Activated CD4-positive, alpha-beta memory T cell treated with anti-CD3 and anti-CD28 coated beads for 36 hours (primary cell): ENCODE results near the gene RBM10. TPM values are rescaled to one million over a fixed set of nuclear protein-coding genes. Genes with fewer than 3 reads are reported as not detected.

ENCODE experiments used
- CTCF ChIA-PET: fragments of 350-600 bp; sonication (Branson Sonifier 250); formaldehyde crosslinking; loops from one replicate; lab custom pipeline; 2021; ENCODE audit warnings: antibody characterized with exemption, inconsistent platforms; lab: Charles Lee
- POLR2A ChIA-PET: fragments of 350-600 bp; sonication (Branson Sonifier 250); formaldehyde crosslinking; loops from one replicate; lab custom pipeline; 2021; ENCODE audit warnings: antibody characterized with exemption; lab: Charles Lee
- DNase-seq: peaks from one replicate; pipeline ENCODE4 v3.0.0-alpha.2; 2020
- H3K27ac Mint-ChIP-seq: one replicate; pipeline ENCODE4 v1.8.0; 2021; ENCODE audit warnings: mixed read lengths
- H3K27me3 Mint-ChIP-seq: one replicate; pipeline ENCODE4 v1.8.0; 2021; ENCODE audit warnings: mixed read lengths
- H3K36me3 Mint-ChIP-seq: one replicate; pipeline ENCODE4 v1.8.0; 2021; ENCODE audit warnings: mixed read lengths
- H3K4me1 Mint-ChIP-seq: one replicate; pipeline ENCODE4 v1.8.0; 2021; ENCODE audit warnings: low read depth, mixed read lengths
- H3K4me3 Mint-ChIP-seq: one replicate; pipeline ENCODE4 v1.8.0; 2021; ENCODE audit warnings: mild to moderate bottlenecking, mixed read lengths
- H3K9me3 Mint-ChIP-seq: one replicate; pipeline ENCODE4 v1.8.0; 2021; ENCODE audit warnings: mixed read lengths
- intact Hi-C: fragments of 100-400 bp; cut with micrococcal nuclease; formaldehyde crosslinking; loops from one replicate; pipeline ENCODE4 v1.15.1; 2023
- total RNA-seq, 2 experiments: library from RNA; stranded (reverse); gene quantifications; one replicate each; pipeline ENCODE4 v1.2.3, GENCODE V29; 2021

The RBM10 gene
- total RNA-seq, 2 experiments from 2014 or later = 61.0 to 62.3 TPM

- intact Hi-C loops = no loop called here
- H3K27me3 Mint-ChIP-seq = no peaks in the 10 kb centered on the region
- ChIA-PET POLR2A (interaction anchor here (1.3 kb wide), 1 partner anchor 11 kb away, joined by 4 read pairs; no protein-coding TSS in a partner anchor), CTCF (no interaction called here)
- no peak overlapping the region for H3K4me3 Mint-ChIP-seq
- H3K4me1 Mint-ChIP-seq = peaks cover 10% of the 10 kb centered on the region
- DNase-seq = no peak
- no peaks in the 10 kb centered on the region for H3K9me3 Mint-ChIP-seq
- peaks cover 47% of the 10 kb centered on the region for H3K36me3 Mint-ChIP-seq
- H3K27ac Mint-ChIP-seq = no peak overlapping the region
Measured at GRCh38 chrX:47204970-47205369, 59.9 kb downstream of the RBM10 start.

DNA sequence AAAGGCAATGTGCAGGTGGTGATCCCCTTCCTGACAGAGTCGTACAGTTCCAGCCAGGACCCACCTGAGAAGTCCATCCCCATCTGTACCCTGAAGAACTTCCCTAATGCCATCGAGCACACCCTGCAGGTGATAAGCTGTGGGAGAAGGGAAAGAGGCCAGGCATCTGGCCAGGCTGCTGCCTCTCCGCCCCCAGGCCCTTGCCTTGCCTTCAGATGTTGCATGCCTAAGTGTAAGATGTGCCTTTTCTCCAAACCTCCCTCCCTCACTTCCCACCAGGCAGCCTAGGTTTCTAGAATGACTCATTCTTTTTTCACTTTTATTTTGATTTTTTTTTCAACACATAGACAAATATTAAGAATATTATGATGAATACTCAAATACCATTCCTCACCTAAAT is 61.3 kb downstream of the RBM10 start:
- Mint-ChIP-seq H3K27me3 (no peaks in the 10 kb centered on the region), H3K4me1 (peaks cover 10% of the 10 kb centered on the region), H3K4me3 (no peak overlapping the region), H3K36me3 (peaks cover 42% of the 10 kb centered on the region), H3K27ac (peak overlapping the region; percentile 51), H3K9me3 (no peaks in the 10 kb centered on the region)
- no peak for DNase-seq
- intact Hi-C loops = no loop called here
- POLR2A ChIA-PET = no interaction called here
- CTCF ChIA-PET = interaction anchor here (1.7 to 1.8 kb wide), 2 partner anchors 178 to 317 kb away, joined by 4 read pairs; no protein-coding TSS in a partner anchor

DNA sequence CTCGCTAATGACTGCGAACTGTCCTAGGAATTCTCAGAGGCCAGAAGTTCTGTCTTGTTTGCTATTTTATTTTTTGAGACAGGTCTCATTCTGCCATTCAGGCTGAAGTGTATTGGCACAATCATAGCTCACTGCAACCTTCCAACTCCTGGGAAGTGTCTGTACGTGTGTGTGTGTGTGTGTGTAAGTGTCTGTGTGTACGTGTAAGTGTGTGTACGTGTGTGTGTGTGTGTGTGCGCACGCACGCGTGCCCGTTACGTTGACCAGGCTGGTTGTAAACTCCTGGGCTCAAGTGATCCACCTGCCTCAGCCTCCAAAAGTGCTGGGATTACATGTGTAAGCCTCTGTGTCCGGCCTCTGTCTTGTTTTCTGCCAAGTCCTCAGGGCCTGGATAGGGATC is 63.1 kb downstream of the RBM10 start:
- no peaks in the 10 kb centered on the region for H3K9me3 Mint-ChIP-seq
- DNase-seq = no peak
- H3K27ac Mint-ChIP-seq = no peak overlapping the region
- H3K27me3 Mint-ChIP-seq = no peaks in the 10 kb centered on the region
- H3K4me3 Mint-ChIP-seq = no peak overlapping the region
- POLR2A ChIA-PET = no interaction called here
- peaks cover 36% of the 10 kb centered on the region for H3K36me3 Mint-ChIP-seq
- CTCF ChIA-PET = interaction anchor here (0.9 kb wide), 1 partner anchor 174 kb away, joined by 3 read pairs; no protein-coding TSS in a partner anchor
- H3K4me1 Mint-ChIP-seq = peaks cover 10% of the 10 kb centered on the region
- intact Hi-C loops = no loop called here

DNA sequence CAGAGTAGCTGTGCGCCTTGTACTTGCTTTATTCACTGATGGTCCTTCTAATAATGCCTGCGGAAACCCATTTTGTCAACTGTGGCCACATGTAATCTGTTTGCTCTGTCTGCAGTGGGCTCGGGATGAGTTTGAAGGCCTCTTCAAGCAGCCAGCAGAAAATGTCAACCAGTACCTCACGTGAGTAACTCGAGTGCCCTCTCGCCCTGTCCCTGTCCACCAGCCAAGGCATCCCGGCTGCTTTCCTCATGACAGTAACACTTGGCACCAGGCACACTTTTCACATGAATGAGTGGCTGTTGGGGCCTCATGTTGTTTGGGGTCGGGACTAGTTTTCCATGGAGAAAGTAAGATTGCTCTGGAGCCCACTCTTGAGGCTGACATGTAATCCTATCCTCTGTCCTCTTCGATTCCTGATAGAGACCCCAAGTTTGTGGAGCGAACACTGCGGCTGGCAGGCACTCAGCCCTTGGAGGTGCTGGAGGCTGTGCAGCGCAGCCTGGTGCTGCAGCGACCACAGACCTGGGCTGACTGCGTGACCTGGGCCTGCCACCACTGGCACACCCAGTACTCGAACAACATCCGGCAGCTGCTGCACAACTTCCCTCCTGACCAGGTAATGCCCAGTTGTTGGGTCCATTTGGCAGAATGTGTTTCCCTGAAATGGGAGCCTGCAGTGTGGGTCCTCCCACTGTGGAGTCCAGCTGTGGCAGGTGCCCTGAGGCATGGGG is 64.7 kb downstream of the RBM10 start:
- DNase-seq = no peak
- no peaks in the 10 kb centered on the region for H3K27me3 Mint-ChIP-seq
- no peaks in the 10 kb centered on the region for H3K9me3 Mint-ChIP-seq
- H3K4me3 Mint-ChIP-seq = no peak overlapping the region
- CTCF ChIA-PET = no interaction called here
- POLR2A ChIA-PET = no interaction called here
- no peak overlapping the region for H3K27ac Mint-ChIP-seq
- H3K36me3 Mint-ChIP-seq = peaks cover 37% of the 10 kb centered on the region
- H3K4me1 Mint-ChIP-seq = peaks cover 9% of the 10 kb centered on the region
- intact Hi-C loops = no loop called here

- Mint-ChIP-seq H3K4me3 (no peak overlapping the region), H3K27ac (no peak overlapping the region), H3K36me3 (peaks cover 38% of the 10 kb centered on the region), H3K9me3 (no peaks in the 10 kb centered on the region), H3K4me1 (peaks cover 6% of the 10 kb centered on the region), H3K27me3 (no peaks in the 10 kb centered on the region)
- POLR2A ChIA-PET = no interaction called here
- no peak for DNase-seq
- intact Hi-C loops = no loop called here
- CTCF ChIA-PET = no interaction called here
Measured at GRCh38 chrX:47210661-47211425, 65.8 kb downstream of the RBM10 start.

GRCh38 chrX:47212381-47213293 is 67.6 kb downstream of the RBM10 start:
- Mint-ChIP-seq H3K36me3 (peaks cover 37% of the 10 kb centered on the region), H3K4me1 (peaks cover 18% of the 10 kb centered on the region), H3K27ac (peak overlapping the region; percentile 5), H3K4me3 (no peak overlapping the region), H3K9me3 (no peaks in the 10 kb centered on the region), H3K27me3 (no peaks in the 10 kb centered on the region)
- ChIA-PET CTCF (no interaction called here), POLR2A (no interaction called here)
- intact Hi-C loops = no loop called here
- no peak for DNase-seq

- H3K4me1 Mint-ChIP-seq = peaks cover 18% of the 10 kb centered on the region
- H3K27me3 Mint-ChIP-seq = no peaks in the 10 kb centered on the region
- intact Hi-C loops = loop anchor here (5.0 kb wide), 2 partner anchors 98 to 443 kb away; partner anchors contain the start of gene UXT
- CTCF ChIA-PET = interaction anchor here (1.4 kb wide), 1 partner anchor 19 kb away, joined by 3 read pairs; no protein-coding TSS in a partner anchor
- DNase-seq = no peak
- H3K36me3 Mint-ChIP-seq = peaks cover 33% of the 10 kb centered on the region
- H3K27ac Mint-ChIP-seq = no peak overlapping the region
- no peak overlapping the region for H3K4me3 Mint-ChIP-seq
- POLR2A ChIA-PET = no interaction called here
- no peaks in the 10 kb centered on the region for H3K9me3 Mint-ChIP-seq
Measured at GRCh38 chrX:47214435-47215077, 69.5 kb downstream of the RBM10 start.

DNA sequence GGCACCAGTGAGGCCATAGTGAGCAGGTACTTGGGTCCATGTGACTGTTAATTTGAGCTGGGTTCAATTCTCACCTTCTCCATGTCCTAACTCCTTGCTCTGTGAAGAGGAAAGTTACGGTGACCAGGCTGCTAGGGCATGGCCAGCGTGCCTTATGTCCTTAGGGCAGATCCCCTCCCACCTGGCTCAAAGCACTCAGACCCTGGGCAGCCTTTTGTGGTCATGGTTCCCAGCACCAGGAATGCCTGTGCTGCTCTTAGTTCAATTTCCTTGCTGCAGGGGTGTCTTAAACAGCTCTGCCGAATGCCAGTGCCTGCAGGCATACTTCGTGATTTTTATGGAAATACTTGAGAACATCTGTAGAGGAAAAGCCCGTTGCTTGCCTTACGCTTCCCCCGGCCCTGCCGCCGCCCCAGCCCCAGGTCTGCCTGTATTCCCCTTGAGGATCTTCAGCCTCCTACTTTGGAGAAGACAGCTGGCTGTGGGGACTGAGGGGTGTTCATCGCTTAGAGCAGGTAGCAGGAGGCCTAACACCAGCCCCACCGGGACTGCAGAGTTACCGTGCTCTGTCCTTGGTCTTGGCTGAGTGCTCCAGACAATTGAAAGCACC is 70.4 kb downstream of the RBM10 start:
- CTCF ChIA-PET = interaction anchor here (1.4 kb wide), 1 partner anchor 20 kb away, joined by 3 read pairs; no protein-coding TSS in a partner anchor
- intact Hi-C loops = loop anchor here (5.0 kb wide), 2 partner anchors 97 to 442 kb away; partner anchors contain the start of gene UXT
- Mint-ChIP-seq H3K27ac (peak overlapping the region; percentile 97), H3K36me3 (peaks cover 39% of the 10 kb centered on the region), H3K4me1 (peaks cover 26% of the 10 kb centered on the region), H3K9me3 (no peaks in the 10 kb centered on the region), H3K27me3 (no peaks in the 10 kb centered on the region), H3K4me3 (no peak overlapping the region)
- POLR2A ChIA-PET = interaction anchor here (1.0 kb wide), 1 partner anchor 15 kb away, joined by 4 read pairs; no protein-coding TSS in a partner anchor
- DNase-seq = no peak

- intact Hi-C loops = loop anchor here (2.0 to 5.0 kb wide), 3 partner anchors 96 to 441 kb away; partner anchors contain the start of gene UXT
- H3K9me3 Mint-ChIP-seq = no peaks in the 10 kb centered on the region
- H3K27me3 Mint-ChIP-seq = no peaks in the 10 kb centered on the region
- H3K36me3 Mint-ChIP-seq = peaks cover 38% of the 10 kb centered on the region
- DNase-seq = no peak
- H3K4me1 Mint-ChIP-seq = peaks cover 32% of the 10 kb centered on the region
- peak overlapping the region; percentile 97 for H3K27ac Mint-ChIP-seq
- CTCF ChIA-PET = no interaction called here
- peak overlapping the region; percentile 71 for H3K4me3 Mint-ChIP-seq
- POLR2A ChIA-PET = interaction anchor here (1.8 kb wide), 1 partner anchor 25 kb away, joined by 18 read pairs; no protein-coding TSS in a partner anchor
Measured at GRCh38 chrX:47216393-47216925, 71.4 kb downstream of the RBM10 start.

DNA sequence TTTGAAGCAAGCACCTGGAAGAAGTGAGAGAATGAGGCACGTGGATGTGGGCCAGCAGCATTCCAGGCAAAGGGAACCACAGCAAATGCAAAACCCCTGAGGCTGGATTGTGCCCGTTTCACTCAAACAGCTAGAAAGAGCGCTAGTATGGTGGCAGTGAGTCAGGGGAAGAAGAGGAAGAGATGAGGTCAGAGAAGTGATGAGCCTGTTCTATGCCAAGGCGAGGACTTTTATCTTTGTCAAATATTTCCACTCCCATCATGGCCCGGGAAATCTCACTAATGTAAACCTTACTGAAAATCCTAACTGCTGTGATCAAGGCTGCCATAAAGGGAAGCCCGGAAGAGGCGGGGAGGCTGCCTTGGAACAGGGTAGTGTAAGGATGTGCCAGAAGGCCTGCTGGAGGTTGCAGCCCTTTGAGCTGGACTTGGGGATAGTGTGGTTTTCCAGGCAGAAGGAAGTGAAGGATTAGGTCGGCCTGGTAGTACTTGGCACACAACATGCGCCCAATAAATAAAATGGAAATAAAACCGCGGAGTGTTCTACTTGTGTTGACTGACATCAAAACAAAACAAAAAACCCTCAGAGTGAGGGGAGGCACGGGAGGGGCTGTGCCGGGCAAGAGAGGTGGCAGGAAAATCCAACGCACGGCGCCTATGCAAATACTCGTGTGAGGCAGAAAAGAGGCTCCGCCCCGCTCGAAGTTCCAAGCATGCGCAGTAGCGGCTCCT is 72.3 kb downstream of the RBM10 start:
- POLR2A ChIA-PET = interaction anchor here (1.0 to 2.5 kb wide), 5 partner anchors 12 to 72 kb away, joined by 3 to 18 read pairs (median 7); partner anchors contain the start of genes NDUFB11, RBM10 and USP11
- CTCF ChIA-PET = interaction anchor here (0.9 to 1.4 kb wide), 6 partner anchors 17 to 306 kb away, joined by 3 to 6 read pairs (median 4); partner anchors contain the start of genes NDUFB11 and RBM10
- no peaks in the 10 kb centered on the region for H3K9me3 Mint-ChIP-seq
- DNase-seq = peak; percentile 41
- peaks cover 32% of the 10 kb centered on the region for H3K4me1 Mint-ChIP-seq
- no peaks in the 10 kb centered on the region for H3K27me3 Mint-ChIP-seq
- peaks cover 35% of the 10 kb centered on the region for H3K36me3 Mint-ChIP-seq
- H3K27ac Mint-ChIP-seq = peak overlapping the region; percentile 97
- intact Hi-C loops = loop anchor here (1.0 to 5.0 kb wide), 5 partner anchors 16 to 440 kb away; partner anchors contain the start of genes USP11 and UXT
- peak overlapping the region; percentile 71 for H3K4me3 Mint-ChIP-seq
